A549 (cell line): ENCODE results near the gene THBS3.

Source experiments
- CEBPB ChIP-seq, 2 experiments: fragments of >200 bp in 1 of 2; sonication (Bioruptor Twin) in 1 of 2; formaldehyde crosslinking in 1 of 2; IDR thresholded peaks; 2 replicates each; pipeline ENCODE4 v1.6.1; 2012 to 2016
- EP300 ChIP-seq, 2 experiments: fragments of >200 bp; sonication (Bioruptor Twin); formaldehyde crosslinking; IDR thresholded peaks; 2 replicates in 1 of 2; 3 replicates in 1 of 2; pipeline ENCODE4 v1.6.1; 2016 to 2017
- TF ChIP-seq, protein P1 (sequence below): fragments of >200 bp; sonication (Bioruptor Twin); formaldehyde crosslinking; IDR thresholded peaks from 3 replicates; pipeline ENCODE4 v1.5.1; 2016

DNA sequence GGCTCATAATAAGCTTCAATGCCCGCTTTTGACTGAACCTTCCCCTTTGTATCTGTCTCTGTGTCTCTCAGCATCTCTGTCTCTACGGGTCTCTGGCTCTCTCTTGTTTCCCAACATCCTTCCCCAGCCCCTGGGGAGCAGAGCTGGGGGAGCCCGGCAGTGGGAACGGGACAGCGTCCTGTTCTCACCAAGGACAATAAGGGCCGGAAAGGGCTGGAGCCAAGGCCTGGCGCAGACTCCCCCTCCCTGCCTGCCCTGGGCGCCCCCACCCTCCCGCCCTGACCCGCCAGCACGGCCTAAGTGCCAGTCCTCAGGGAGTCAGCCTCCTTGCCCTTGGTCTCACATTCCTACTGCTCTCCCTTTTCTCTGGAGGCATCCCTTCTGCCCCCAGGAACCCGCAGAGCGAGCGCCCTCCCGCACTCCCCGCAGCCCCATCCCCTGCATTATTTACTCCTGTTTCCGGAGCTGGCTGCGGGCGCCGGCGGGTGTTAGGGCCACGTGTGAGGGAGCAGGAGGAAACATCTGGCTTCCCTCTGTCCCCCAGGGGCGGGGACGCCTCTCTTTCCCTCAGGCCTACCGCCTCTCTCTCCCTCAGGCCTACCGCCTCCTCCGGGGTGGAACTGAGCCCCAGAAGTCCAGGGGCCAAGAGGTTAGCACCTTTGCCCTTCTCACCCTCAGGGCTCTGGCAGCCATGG lies 41.1 kb downstream of the THBS3 start:
- TF ChIP-seq, protein P1, sequence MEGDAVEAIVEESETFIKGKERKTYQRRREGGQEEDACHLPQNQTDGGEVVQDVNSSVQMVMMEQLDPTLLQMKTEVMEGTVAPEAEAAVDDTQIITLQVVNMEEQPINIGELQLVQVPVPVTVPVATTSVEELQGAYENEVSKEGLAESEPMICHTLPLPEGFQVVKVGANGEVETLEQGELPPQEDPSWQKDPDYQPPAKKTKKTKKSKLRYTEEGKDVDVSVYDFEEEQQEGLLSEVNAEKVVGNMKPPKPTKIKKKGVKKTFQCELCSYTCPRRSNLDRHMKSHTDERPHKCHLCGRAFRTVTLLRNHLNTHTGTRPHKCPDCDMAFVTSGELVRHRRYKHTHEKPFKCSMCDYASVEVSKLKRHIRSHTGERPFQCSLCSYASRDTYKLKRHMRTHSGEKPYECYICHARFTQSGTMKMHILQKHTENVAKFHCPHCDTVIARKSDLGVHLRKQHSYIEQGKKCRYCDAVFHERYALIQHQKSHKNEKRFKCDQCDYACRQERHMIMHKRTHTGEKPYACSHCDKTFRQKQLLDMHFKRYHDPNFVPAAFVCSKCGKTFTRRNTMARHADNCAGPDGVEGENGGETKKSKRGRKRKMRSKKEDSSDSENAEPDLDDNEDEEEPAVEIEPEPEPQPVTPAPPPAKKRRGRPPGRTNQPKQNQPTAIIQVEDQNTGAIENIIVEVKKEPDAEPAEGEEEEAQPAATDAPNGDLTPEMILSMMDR, result no peak
- no peak for TF ChIP-seq CEBPB (IDR thresholded peaks at IDR 0.05)
- TF ChIP-seq EP300 (IDR thresholded peaks at IDR 0.05), result no peak
